Adrenal gland (tissue), 12 donors: Measurements from ENCODE around the gene FGD2. TPM values are rescaled to one million over a fixed set of nuclear protein-coding genes. Genes with fewer than 3 reads are reported as not detected.

ENCODE experiments used
- DNase-seq, 7 donors: peaks; one replicate each; pipeline ENCODE4 v3.0.0-alpha.2; 2019 to 2020
- H3K27ac ChIP-seq, 5 donors: fragments of 200-600 bp; sonication (generic) in 4 of 5; 1 replicate in 3 of 5; 2 replicates in 2 of 5; pipeline versions ENCODE4 v1.5.1 to v1.8.0; 2016 to 2020; ENCODE audit warnings: mild to moderate bottlenecking in 1 of 5
- H3K27me3 ChIP-seq: fragments of 200-600 bp; 2 replicates; pipeline ENCODE4 v1.8.0; 2021
- H3K36me3 ChIP-seq, 2 donors: fragments of 200-600 bp; replicated peaks in 1 of 2; 1 replicate in 1 of 2; 2 replicates in 1 of 2; pipeline versions ENCODE4 v1.5.1 to v1.8.0; 2018 to 2022
- H3K4me1 ChIP-seq, 2 donors: fragments of 200-600 bp; replicated peaks in 1 of 2; 1 replicate in 1 of 2; 2 replicates in 1 of 2; pipeline versions ENCODE4 v1.5.1 to v1.8.0; 2018 to 2021
- H3K4me3 ChIP-seq, 4 donors: fragments of 200-600 bp; sonication (generic) in 3 of 4; one replicate each; pipeline ENCODE4 v1.5.1; 2016 to 2018
- H3K9me3 ChIP-seq, 3 donors: fragments of 200-600 bp; sonication (generic) in 1 of 3; replicated peaks in 1 of 3; 1 replicate in 2 of 3; 2 replicates in 1 of 3; pipeline versions ENCODE4 v1.5.1 to v1.8.0; 2016 to 2021
- POLR2A ChIP-seq, 2 donors: fragments of 450-650 bp; IDR thresholded peaks; one replicate each; pipeline ENCODE4 v1.6.1; 2017; ENCODE audit warnings: antibody characterized with exemption in 2 of 2, mild to moderate bottlenecking in 2 of 2, moderate library complexity in 1 of 2
- WGBS, 4 donors: extraction: QIAGEN DNeasy Blood & Tissue Kit in 2 of 4; methylation state at CpG; one replicate each; pipeline versions ENCODE4 v1.1.5 to v1.1.7; 2013 to 2017; 5-methylcytosine and 5-hydroxymethylcytosine counted together
- intact Hi-C, 2 donors: fragments of 100-400 bp; cut with DNase I; formaldehyde crosslinking; loops; one replicate each; pipeline versions ENCODE4 v1.14.1 to v1.15.0; 2022 to 2023
- polyA plus RNA-seq, 3 donors: library from polyadenylated mRNA; stranded (reverse); fragments of 200-250 nt in 2 of 3; fragments of 350-450 nt in 1 of 3; fragmentation: Illumina TruSeq in 1 of 3; extraction: RNeasy Lipid Tissue Mini Kit (QIAGEN cat#74804) in 1 of 3; gene quantifications; one replicate each; pipeline ENCODE4 v1.2.3, GENCODE V29; 2013 to 2014
- total RNA-seq, 9 donors: library from RNA; depleted of rRNA in 4 of 9; stranded (reverse); fragments of >200 nt in 4 of 9; fragments of 120-200 nt in 1 of 9; fragmentation: NEBNext Ultra II Directional in 1 of 9; extraction: Animal tissue kit (Norgen Biotek cat#: 25700) in 1 of 9; gene quantifications; one replicate each; pipeline versions ENCODE4 v1.1.0 to v1.2.4, GENCODE V29; 2013 to 2023
- TF ChIP-seq, protein P1 (sequence below), 6 experiments: fragments of 450-650 bp in 4 of 6; fragments of 200-600 bp in 2 of 6; sonication (generic) in 1 of 6; IDR thresholded peaks; 1 replicate in 5 of 6; 2 replicates in 1 of 6; pipeline versions ENCODE4 v1.5.1 to v1.8.0; 2016 to 2021; ENCODE audit warnings: antibody characterized with exemption in 6 of 6, mild to moderate bottlenecking in 2 of 6, moderate library complexity in 1 of 6
- donor health status: healthy with polysubstance abuse.
- donor health status: Bipolar disorder and iron deficiency.
- donor health status: DM: yes; HTN: yes; CAD: no.
- donor health status: DM: no; HTN: no; CAD: no.
- donor health status: DM: no; HTN: no; CAD: no.
- donor health status: DM: yes; HTN: yes; CAD: no.

FGD2 gene
- total and polyA plus RNA-seq, 12 donors: 2.0 to 117 (median 26.4) TPM

DNA sequence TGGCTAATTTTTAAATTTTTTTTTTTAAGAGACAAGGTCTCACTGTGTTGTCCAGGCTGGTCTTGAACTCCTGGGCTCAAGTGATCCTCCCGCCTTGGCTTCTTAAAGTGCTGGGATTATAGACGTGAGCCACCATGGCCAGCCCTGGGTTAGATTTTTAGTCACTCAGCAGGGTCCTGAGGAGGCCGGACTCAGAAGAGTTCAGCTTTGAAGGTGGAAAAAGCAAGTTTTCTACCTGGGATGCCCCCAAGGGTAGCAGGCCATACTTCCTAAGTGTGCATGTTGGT is 44.2 kb downstream of the FGD2 start:
- Histone ChIP-seq H3K4me3 (no peak overlapping the region), H3K36me3 (no peaks in the 10 kb centered on the region), H3K4me1 (peaks cover 0 to 18% of the 10 kb centered on the region in 2 donors), H3K27ac (peak overlapping the region in 2 of 5 donors; percentile 8 to 65), H3K9me3 (no peaks in the 10 kb centered on the region), H3K27me3 (no peaks in the 10 kb centered on the region)
- intact Hi-C loops: loop anchor here in 1 of 2 donors (2.0 to 10.0 kb wide), 2 partner anchors 75 to 123 kb away; no protein-coding TSS in a partner anchor
- no peak for TF ChIP-seq POLR2A (IDR thresholded peaks at IDR 0.05)
- TF ChIP-seq, protein P1, sequence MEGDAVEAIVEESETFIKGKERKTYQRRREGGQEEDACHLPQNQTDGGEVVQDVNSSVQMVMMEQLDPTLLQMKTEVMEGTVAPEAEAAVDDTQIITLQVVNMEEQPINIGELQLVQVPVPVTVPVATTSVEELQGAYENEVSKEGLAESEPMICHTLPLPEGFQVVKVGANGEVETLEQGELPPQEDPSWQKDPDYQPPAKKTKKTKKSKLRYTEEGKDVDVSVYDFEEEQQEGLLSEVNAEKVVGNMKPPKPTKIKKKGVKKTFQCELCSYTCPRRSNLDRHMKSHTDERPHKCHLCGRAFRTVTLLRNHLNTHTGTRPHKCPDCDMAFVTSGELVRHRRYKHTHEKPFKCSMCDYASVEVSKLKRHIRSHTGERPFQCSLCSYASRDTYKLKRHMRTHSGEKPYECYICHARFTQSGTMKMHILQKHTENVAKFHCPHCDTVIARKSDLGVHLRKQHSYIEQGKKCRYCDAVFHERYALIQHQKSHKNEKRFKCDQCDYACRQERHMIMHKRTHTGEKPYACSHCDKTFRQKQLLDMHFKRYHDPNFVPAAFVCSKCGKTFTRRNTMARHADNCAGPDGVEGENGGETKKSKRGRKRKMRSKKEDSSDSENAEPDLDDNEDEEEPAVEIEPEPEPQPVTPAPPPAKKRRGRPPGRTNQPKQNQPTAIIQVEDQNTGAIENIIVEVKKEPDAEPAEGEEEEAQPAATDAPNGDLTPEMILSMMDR (IDR thresholded peaks at IDR 0.05): no peak
- 88 to 90% (median 88%) methylated on average over 3 of the region's 3 CpGs for whole genome bisulfite sequencing, 4 donors
- DNase-seq: no peak

DNA sequence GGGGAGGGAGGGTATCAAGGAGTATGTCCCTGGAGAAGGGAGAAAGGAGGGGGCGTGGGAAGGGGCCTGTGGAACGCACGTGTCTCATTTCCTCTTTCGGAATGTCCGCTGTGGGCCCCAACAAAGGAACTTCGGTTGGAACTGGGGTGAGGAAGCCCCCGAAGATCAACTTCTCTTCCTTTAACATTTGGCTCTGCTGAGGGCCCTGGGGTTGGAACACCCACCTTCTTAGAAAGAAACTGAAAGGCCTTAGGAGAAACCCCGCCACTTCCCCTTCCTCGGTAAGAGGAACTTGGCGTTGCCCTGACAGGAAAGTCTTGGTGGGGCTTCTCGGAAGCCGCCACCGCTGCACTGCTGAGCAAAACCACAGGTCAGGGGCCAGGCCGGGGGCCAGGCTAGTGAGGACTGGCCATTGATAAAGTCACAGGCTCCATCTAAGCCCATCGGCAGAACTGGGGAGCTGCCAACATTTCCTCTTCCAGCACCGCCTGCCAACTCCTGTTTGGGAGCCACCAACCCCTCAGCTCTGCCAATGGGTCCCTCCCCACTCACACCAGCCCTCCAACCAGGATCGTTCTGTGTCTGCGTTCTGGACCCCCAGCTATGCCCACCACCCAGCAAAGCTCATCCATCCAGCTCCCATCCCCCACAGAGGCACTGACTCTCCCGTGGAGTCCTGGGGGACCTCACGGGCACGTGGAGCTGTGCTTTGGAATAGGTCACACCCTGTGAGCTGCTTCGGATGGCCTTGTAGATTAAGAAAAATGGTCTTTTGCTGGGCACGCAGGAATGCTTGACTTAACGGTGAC is 44.8 kb downstream of the FGD2 start:
- no peak for TF ChIP-seq POLR2A (IDR thresholded peaks at IDR 0.05)
- TF ChIP-seq, protein P1 (IDR thresholded peaks at IDR 0.05): no peak
- Histone ChIP-seq H3K9me3 (no peaks in the 10 kb centered on the region), H3K4me3 (no peak overlapping the region), H3K27ac (peak overlapping the region in 2 of 5 donors; percentile 8 to 76), H3K27me3 (no peaks in the 10 kb centered on the region), H3K4me1 (peaks cover 0 to 18% of the 10 kb centered on the region in 2 donors), H3K36me3 (no peaks in the 10 kb centered on the region)
- intact Hi-C loops: loop anchor here in 1 of 2 donors (2.0 to 10.0 kb wide), 2 partner anchors 75 to 123 kb away; no protein-coding TSS in a partner anchor
- peak; percentile 45 to 85 (median 73) for DNase-seq
- 49 to 59% (median 53%) methylated on average over 18 to 24 of the region's 24 CpGs for WGBS, 4 donors

DNA sequence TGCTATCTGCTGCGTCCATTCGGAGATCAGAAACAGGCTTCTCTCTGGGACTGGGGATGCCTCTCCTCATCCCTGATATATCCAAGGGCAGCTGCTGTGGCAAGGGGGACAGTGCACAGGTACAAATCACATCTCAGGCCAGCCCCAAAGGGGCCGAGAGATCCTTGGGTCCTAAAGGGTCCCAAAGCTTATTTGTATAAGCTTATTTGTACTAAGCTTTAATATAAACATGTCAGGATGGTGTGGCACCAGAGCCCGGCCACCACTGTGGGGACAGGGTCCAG is 45.3 kb downstream of the FGD2 start:
- Histone ChIP-seq H3K27ac (peak overlapping the region in 2 of 5 donors; percentile 8 to 76), H3K4me3 (no peak overlapping the region)

More for the DNA sequence above, 45.3 kb downstream of the FGD2 start:
- Histone ChIP-seq H3K27me3 (no peaks in the 10 kb centered on the region), H3K9me3 (no peaks in the 10 kb centered on the region), H3K4me1 (peaks cover 0 to 18% of the 10 kb centered on the region in 2 donors), H3K36me3 (no peaks in the 10 kb centered on the region)
- DNase-seq: no peak
- TF ChIP-seq, protein P1 (IDR thresholded peaks at IDR 0.05): no peak
- intact Hi-C loops: loop anchor here in 1 of 2 donors (2.0 to 10.0 kb wide), 2 partner anchors 74 to 122 kb away; no protein-coding TSS in a partner anchor
- 42 to 50% (median 43%) methylated on average over 4 of the region's 4 CpGs for WGBS, 4 donors
